Measurements from ENCODE around the gene GPR158. TPM values are rescaled to one million over a fixed set of nuclear protein-coding genes. Genes with fewer than 3 reads are reported as not detected.
"Not testable (repeated sequence)": the region's sequence is repeated elsewhere in the genome, so short reads cannot be mapped to it uniquely, and the experiment has no call there.

Gene GPR158
- total and polyA plus RNA-seq, 4 experiments from 2014 or later: not detected

DNA sequence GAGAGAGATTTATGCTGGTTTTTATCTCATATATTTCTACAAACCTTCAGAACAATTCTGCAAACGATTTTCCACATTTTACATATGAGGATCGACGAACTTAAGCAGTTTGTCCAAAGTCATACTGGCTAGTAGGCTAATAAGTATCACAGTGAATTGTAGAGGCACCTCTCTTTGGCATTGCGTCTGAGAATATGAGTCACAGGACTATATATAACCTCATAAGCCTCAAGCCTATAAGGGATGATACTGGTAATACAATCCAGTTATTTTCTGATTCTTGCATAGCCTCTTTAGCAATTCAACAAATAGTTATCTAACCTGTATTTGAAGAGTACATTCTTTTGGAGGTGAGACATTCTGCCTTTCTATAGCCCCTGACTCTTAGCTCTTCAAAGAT is 129.8 kb downstream of the GPR158 start:
- POLR2A ChIA-PET (ENCODE audit: partially characterized antibody): no interaction called here
- H3K27me3 Mint-ChIP-seq: no peaks in the 10 kb centered on the region
- H3K27ac ChIP-seq (ENCODE audit: low read depth, low read length): no peak overlapping the region

DNA sequence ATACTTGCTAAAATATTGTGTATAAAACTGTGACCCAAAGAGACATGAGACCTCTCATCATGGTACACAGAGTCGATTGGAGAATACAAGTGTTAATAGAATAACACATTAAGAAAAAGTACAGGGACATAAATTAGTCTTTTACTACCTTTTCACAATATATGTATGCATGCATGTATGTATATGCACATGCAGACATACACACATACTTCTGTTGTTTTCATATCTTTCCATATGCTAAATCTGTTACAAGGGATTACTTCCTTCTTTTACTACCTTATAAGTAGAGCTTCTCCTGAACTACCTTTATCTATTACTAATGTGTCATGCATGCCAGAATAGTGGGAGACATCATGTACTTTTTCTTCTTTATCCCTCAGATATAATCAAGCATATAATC is 131.6 kb downstream of the GPR158 start:
- no peaks in the 10 kb centered on the region for H3K36me3 Mint-ChIP-seq
- no peaks in the 10 kb centered on the region for H3K9me3 ChIP-seq (ENCODE audit: control insufficient read depth in 1 of 2, low read length in 2 of 2)
- no peaks in the 10 kb centered on the region for H3K27me3 ChIP-seq (ENCODE audit: insufficient read depth, low read length)
- ChIA-PET CTCF (ENCODE audit: partially characterized antibody) (no interaction called here), POLR2A (ENCODE audit: partially characterized antibody) (no interaction called here)
- H3K4me1 Mint-ChIP-seq: no peaks in the 10 kb centered on the region
- no peak overlapping the region for H3K4me3 ChIP-seq (ENCODE audit: low read length in 2 of 2)
- H3K9me3 Mint-ChIP-seq: peaks cover 4 to 30% (median 11%) of the 10 kb centered on the region in 8 donors
- H3K27ac Mint-ChIP-seq: no peak overlapping the region
- H3K4me3 Mint-ChIP-seq: no peak overlapping the region
- H3K4me1 ChIP-seq (ENCODE audit: insufficient read depth, low read length): no peaks in the 10 kb centered on the region
- DNase-seq: no peak
- no peaks in the 10 kb centered on the region for H3K36me3 ChIP-seq (ENCODE audit: insufficient read depth, low read length)
- H3K27me3 Mint-ChIP-seq: no peaks in the 10 kb centered on the region
- intact Hi-C loops (cut with micrococcal nuclease): no loop called here
- no peak overlapping the region for H3K27ac ChIP-seq (ENCODE audit: low read depth, low read length)

More for the DNA sequence above, 129.8 kb downstream of the GPR158 start:
- Mint-ChIP-seq H3K9me3 (peaks cover 4 to 23% (median 10%) of the 10 kb centered on the region in 8 donors), H3K4me3 (no peak overlapping the region), H3K36me3 (no peaks in the 10 kb centered on the region), H3K27ac (no peak overlapping the region), H3K4me1 (no peaks in the 10 kb centered on the region)
- no peak for DNase-seq
- intact Hi-C loops (cut with micrococcal nuclease): no loop called here
- CTCF ChIA-PET (ENCODE audit: partially characterized antibody): no interaction called here
- Histone ChIP-seq H3K27me3 (ENCODE audit: insufficient read depth, low read length) (no peaks in the 10 kb centered on the region), H3K36me3 (ENCODE audit: insufficient read depth, low read length) (no peaks in the 10 kb centered on the region), H3K4me1 (ENCODE audit: insufficient read depth, low read length) (no peaks in the 10 kb centered on the region), H3K9me3 (ENCODE audit: control insufficient read depth in 1 of 2, low read length in 2 of 2) (no peaks in the 10 kb centered on the region), H3K4me3 (ENCODE audit: low read length in 2 of 2) (no peak overlapping the region)

DNA sequence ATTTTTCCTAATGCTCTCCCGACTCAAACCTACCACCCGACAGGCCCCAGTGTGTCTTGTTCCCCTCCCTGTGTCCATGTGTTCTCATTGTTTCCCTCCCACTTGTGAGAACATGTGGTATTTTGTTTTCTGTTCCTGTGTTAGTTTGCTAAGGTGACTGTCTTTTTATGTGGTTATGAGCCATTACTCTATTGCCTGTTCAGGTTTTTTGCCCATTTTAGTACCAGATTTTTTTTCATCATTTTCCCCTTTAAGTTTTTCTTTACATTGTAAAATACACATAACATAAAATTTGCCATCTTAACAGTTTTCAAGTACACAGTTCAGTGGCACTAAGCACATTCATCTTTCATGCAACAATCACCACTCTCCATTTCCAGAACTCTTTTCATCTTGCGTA is 133.5 kb downstream of the GPR158 start:
- Histone ChIP-seq H3K9me3 (ENCODE audit: control insufficient read depth in 1 of 2, low read length in 2 of 2) (no peaks in the 10 kb centered on the region), H3K27me3 (ENCODE audit: insufficient read depth, low read length) (no peaks in the 10 kb centered on the region), H3K4me1 (ENCODE audit: insufficient read depth, low read length) (no peaks in the 10 kb centered on the region), H3K4me3 (ENCODE audit: low read length in 2 of 2) (no peak overlapping the region), H3K27ac (ENCODE audit: low read depth, low read length) (no peak overlapping the region), H3K36me3 (ENCODE audit: insufficient read depth, low read length) (no peaks in the 10 kb centered on the region)
- Mint-ChIP-seq H3K27me3 (no peaks in the 10 kb centered on the region), H3K4me1 (no peaks in the 10 kb centered on the region), H3K9me3 (peaks cover 6 to 30% (median 11%) of the 10 kb centered on the region in 8 donors), H3K4me3 (no peak overlapping the region), H3K36me3 (no peaks in the 10 kb centered on the region), H3K27ac (peak overlapping the region in 1 of 7 donors; percentile 22)
- DNase-seq: no peak
- ChIA-PET CTCF (ENCODE audit: partially characterized antibody) (no interaction called here), POLR2A (ENCODE audit: partially characterized antibody) (no interaction called here)
- intact Hi-C loops (cut with micrococcal nuclease): no loop called here

DNA sequence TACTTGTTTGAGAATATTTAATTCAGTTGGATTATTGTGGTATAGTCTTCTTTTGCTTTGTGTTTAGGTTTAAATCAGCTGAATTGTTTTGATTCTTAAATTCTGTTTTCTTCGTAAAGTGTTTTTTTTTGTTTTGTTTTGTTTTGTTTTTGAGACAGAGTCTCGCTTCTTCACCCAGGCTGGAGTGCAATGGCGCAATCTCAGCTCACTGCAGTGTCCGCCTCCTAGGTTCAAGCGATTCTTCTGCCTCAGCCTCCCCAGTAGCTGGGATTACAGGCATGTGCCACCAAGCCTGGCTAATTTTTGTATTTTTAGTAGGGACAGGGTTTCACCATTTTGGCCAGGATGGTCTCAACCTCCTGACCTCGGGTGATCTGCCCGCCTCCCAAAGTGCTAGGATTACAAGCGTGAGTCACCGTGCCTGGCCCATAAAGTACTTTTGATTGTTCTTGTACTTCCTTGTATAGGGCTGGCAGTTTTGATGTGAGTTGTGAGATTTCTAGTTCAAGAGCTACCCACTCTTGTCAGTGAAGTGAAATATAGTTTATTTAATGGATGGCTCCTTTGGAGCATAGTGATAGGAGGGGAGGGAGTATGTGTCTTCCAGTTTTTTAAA is 142.9 kb downstream of the GPR158 start:
- H3K4me1 Mint-ChIP-seq; H3K27me3 ChIP-seq (ENCODE audit: insufficient read depth, low read length); H3K9me3 Mint-ChIP-seq; intact Hi-C loops (cut with micrococcal nuclease); POLR2A ChIA-PET (ENCODE audit: partially characterized antibody); H3K4me3 ChIP-seq (ENCODE audit: low read length in 2 of 2); H3K27ac Mint-ChIP-seq; H3K36me3 Mint-ChIP-seq; H3K9me3 ChIP-seq (ENCODE audit: control insufficient read depth in 1 of 2, low read length in 2 of 2); H3K27ac ChIP-seq (ENCODE audit: low read depth, low read length); H3K4me1 ChIP-seq (ENCODE audit: insufficient read depth, low read length); H3K4me3 Mint-ChIP-seq; H3K27me3 Mint-ChIP-seq; H3K36me3 ChIP-seq (ENCODE audit: insufficient read depth, low read length); DNase-seq; CTCF ChIA-PET (ENCODE audit: partially characterized antibody): not testable (repeated sequence)

DNA sequence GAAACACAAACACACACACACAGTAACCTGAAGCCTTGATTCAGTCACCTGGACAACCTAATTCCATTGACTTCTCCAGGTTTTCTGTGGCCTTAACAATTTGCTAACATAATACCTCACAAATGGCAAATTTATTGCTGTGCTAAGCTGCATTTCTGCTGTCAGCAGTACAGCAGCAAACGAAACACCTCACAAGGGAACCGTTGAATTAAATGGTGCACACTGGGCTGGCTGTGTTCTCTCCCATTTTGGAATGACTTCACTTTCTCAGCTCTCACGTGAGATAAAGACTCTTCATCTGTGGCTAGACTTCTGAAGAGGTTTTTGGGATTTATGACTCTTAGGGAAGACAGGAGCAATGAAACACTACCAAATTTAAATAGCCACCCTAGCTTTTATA is 152.5 kb downstream of the GPR158 start:
- H3K9me3 Mint-ChIP-seq: peaks cover 0 to 9% (median 3%) of the 10 kb centered on the region in 8 donors
- POLR2A ChIA-PET (ENCODE audit: partially characterized antibody): no interaction called here
- Histone ChIP-seq H3K36me3 (ENCODE audit: insufficient read depth, low read length) (no peaks in the 10 kb centered on the region), H3K27me3 (ENCODE audit: insufficient read depth, low read length) (no peaks in the 10 kb centered on the region), H3K4me1 (ENCODE audit: insufficient read depth, low read length) (no peaks in the 10 kb centered on the region), H3K4me3 (ENCODE audit: low read length in 2 of 2) (no peak overlapping the region), H3K9me3 (ENCODE audit: control insufficient read depth in 1 of 2, low read length in 2 of 2) (no peaks in the 10 kb centered on the region), H3K27ac (ENCODE audit: low read depth, low read length) (no peak overlapping the region)
- CTCF ChIA-PET (ENCODE audit: partially characterized antibody): no interaction called here
- no peaks in the 10 kb centered on the region for H3K4me1 Mint-ChIP-seq
- DNase-seq: no peak
- no peak overlapping the region for H3K4me3 Mint-ChIP-seq
- H3K27ac Mint-ChIP-seq: no peak overlapping the region
- intact Hi-C loops (cut with micrococcal nuclease): loop anchor here (5.0 kb wide), 1 partner anchor 340 kb away; no protein-coding TSS in a partner anchor
- no peaks in the 10 kb centered on the region for H3K27me3 Mint-ChIP-seq
- no peaks in the 10 kb centered on the region for H3K36me3 Mint-ChIP-seq

DNA sequence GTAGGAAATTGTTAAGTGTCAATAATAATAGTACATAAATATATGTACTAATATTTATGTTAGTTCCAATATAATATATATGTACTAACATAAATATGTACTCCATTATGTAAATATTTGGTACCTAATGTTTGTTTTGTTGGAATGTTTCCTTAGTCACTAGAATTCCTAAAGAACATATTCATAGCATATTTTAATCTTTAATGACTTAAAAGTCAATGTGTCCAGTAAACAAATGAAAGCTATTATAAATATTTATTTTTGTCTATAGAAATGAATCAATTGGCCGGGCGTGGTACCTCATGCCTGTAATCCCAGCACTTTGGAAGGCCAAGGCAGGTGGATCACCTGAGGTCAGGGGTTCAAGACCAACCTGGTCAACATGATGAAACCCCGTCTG is 153.6 kb downstream of the GPR158 start:
- no peak overlapping the region for H3K4me3 Mint-ChIP-seq
- no peak overlapping the region for H3K4me3 ChIP-seq (ENCODE audit: low read length in 2 of 2)
- no peak overlapping the region for H3K27ac ChIP-seq (ENCODE audit: low read depth, low read length)
- H3K27me3 Mint-ChIP-seq: no peaks in the 10 kb centered on the region
- ChIA-PET POLR2A (ENCODE audit: partially characterized antibody) (no interaction called here), CTCF (ENCODE audit: partially characterized antibody) (no interaction called here)
- no peak for DNase-seq
- no peaks in the 10 kb centered on the region for H3K4me1 Mint-ChIP-seq
- H3K27ac Mint-ChIP-seq: no peak overlapping the region
- H3K4me1 ChIP-seq (ENCODE audit: insufficient read depth, low read length): no peaks in the 10 kb centered on the region
- H3K36me3 Mint-ChIP-seq: no peaks in the 10 kb centered on the region
- intact Hi-C loops (cut with micrococcal nuclease): loop anchor here (5.0 kb wide), 1 partner anchor 339 kb away; no protein-coding TSS in a partner anchor
- no peaks in the 10 kb centered on the region for H3K36me3 ChIP-seq (ENCODE audit: insufficient read depth, low read length)
- peaks cover 0 to 9% (median 3%) of the 10 kb centered on the region in 8 donors for H3K9me3 Mint-ChIP-seq
- H3K9me3 ChIP-seq (ENCODE audit: control insufficient read depth in 1 of 2, low read length in 2 of 2): no peaks in the 10 kb centered on the region
- H3K27me3 ChIP-seq (ENCODE audit: insufficient read depth, low read length): no peaks in the 10 kb centered on the region

DNA sequence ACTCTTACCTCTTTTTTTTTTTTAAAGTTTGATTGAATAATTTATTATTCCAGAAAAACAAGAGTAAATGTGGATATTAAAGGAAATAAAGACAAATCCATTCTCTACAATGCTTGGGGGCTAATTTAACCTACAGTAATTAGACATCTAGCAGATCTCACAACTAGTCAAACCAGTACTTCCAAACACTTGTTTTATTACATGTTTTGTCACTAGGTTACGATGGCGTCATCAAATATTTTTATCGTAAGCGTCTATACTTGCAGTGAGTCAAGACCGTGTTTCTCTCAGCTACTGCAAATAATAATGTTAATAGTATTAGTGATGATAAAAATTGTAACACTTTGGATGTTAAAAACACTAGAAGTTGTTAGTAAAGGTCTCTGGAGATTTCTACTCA is 154.8 kb downstream of the GPR158 start:
- H3K9me3 ChIP-seq (ENCODE audit: control insufficient read depth in 1 of 2, low read length in 2 of 2); DNase-seq; H3K4me1 ChIP-seq (ENCODE audit: insufficient read depth, low read length); H3K36me3 ChIP-seq (ENCODE audit: insufficient read depth, low read length); H3K27ac ChIP-seq (ENCODE audit: low read depth, low read length); H3K27me3 ChIP-seq (ENCODE audit: insufficient read depth, low read length); H3K27ac Mint-ChIP-seq; H3K4me3 Mint-ChIP-seq; H3K4me1 Mint-ChIP-seq; H3K4me3 ChIP-seq (ENCODE audit: low read length in 2 of 2); POLR2A ChIA-PET (ENCODE audit: partially characterized antibody); H3K27me3 Mint-ChIP-seq; H3K36me3 Mint-ChIP-seq; H3K9me3 Mint-ChIP-seq: not testable (repeated sequence)
- CTCF ChIA-PET (ENCODE audit: partially characterized antibody): interaction anchor here (0.7 kb wide), 1 partner anchor 27 kb away, joined by 3 read pairs; no protein-coding TSS in a partner anchor
- intact Hi-C loops (cut with micrococcal nuclease): loop anchor here (5.0 kb wide), 1 partner anchor 338 kb away; no protein-coding TSS in a partner anchor

DNA sequence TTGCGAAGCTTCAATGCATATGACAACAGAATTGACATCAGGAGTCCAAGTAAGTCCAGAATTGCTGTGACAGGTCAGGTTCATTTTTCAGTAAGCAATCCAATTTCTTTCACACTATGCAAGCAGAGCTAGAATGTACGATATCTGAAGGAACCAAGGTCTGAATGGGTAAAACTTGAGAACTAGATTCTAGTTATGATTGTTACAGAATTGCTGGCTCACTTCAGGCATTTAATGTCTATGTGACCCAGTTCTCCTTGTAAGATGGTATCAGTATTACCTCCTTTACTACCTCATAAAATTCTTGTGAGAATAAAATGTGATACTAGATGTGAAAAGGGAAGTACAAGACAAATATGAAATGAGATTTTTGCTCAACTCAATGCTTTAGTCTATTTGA is 159.6 kb downstream of the GPR158 start:
- peaks cover 0 to 6% (median 0%) of the 10 kb centered on the region in 8 donors for H3K9me3 Mint-ChIP-seq
- H3K36me3 Mint-ChIP-seq: no peaks in the 10 kb centered on the region
- H3K27ac Mint-ChIP-seq: no peak overlapping the region
- intact Hi-C loops (cut with micrococcal nuclease): no loop called here
- ChIA-PET POLR2A (ENCODE audit: partially characterized antibody) (no interaction called here), CTCF (ENCODE audit: partially characterized antibody) (no interaction called here)
- no peaks in the 10 kb centered on the region for H3K36me3 ChIP-seq (ENCODE audit: insufficient read depth, low read length)
- H3K4me1 ChIP-seq (ENCODE audit: insufficient read depth, low read length): no peaks in the 10 kb centered on the region
- H3K9me3 ChIP-seq (ENCODE audit: control insufficient read depth in 1 of 2, low read length in 2 of 2): no peaks in the 10 kb centered on the region
- H3K4me3 ChIP-seq (ENCODE audit: low read length in 2 of 2): no peak overlapping the region
- H3K4me1 Mint-ChIP-seq: no peaks in the 10 kb centered on the region
- H3K27ac ChIP-seq (ENCODE audit: low read depth, low read length): no peak overlapping the region
- no peaks in the 10 kb centered on the region for H3K27me3 Mint-ChIP-seq
- no peak overlapping the region for H3K4me3 Mint-ChIP-seq
- no peaks in the 10 kb centered on the region for H3K27me3 ChIP-seq (ENCODE audit: insufficient read depth, low read length)
- no peak for DNase-seq

Measured in CD4-positive, alpha-beta memory T cell (primary cell).